Measurements from ENCODE around the gene BRD9.
"Not testable (repeated sequence)": the region's sequence is repeated elsewhere in the genome, so short reads cannot be mapped to it uniquely, and the experiment has no call there.

- not testable (repeated sequence) for TF ChIP-seq CTCF (IDR thresholded peaks at IDR 0.05; ENCODE audit: low read depth, low read length); POLR2A (IDR thresholded peaks at IDR 0.05; ENCODE audit: extremely low read depth, insufficient read length)
Measured at GRCh38 chr5:844426-844825, 48.2 kb downstream of the BRD9 start.

Measured in NB4 (cell line).